ENCODE measurements around the gene C20orf144. TPM values are rescaled to one million over a fixed set of nuclear protein-coding genes. Genes with fewer than 3 reads are reported as not detected.

The C20orf144 gene
- total and polyA plus RNA-seq, 11 donors: 0.13 to 0.50 (median 0.15) TPM; not detected in 8

DNA sequence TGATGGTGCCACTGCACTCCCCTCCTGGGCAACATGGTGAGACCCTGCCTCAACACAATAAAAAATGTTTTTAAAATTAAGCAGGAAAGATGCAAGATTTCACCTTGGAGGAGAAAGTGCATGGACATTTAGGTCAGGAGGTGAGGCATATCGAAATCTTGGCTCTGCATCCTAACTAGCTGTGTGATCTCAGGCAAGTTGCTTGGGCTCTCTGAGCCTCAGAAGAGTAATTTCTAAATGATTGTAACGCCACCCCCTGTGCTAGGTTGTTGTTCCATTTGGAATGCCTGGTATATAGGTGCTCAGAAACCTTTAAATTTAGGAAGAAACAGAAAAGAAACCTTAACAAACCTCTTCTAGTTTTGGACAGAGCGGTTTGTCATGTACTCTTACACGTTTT is 35.9 kb upstream of the C20orf144 start:
- peaks cover 0 to 6% (median 0%) of the 10 kb centered on the region in 12 donors for H3K4me1 ChIP-seq
- peaks cover 0 to 93% (median 82%) of the 10 kb centered on the region in 9 donors for H3K36me3 ChIP-seq
- no peaks in the 10 kb centered on the region for H3K9me3 ChIP-seq
- no peak overlapping the region for H3K4me3 ChIP-seq
- ATAC-seq (no peak), DNase-seq (no peak)
- intact Hi-C loops (cut with DNase I): no loop called here
- TF ChIP-seq, protein P1, sequence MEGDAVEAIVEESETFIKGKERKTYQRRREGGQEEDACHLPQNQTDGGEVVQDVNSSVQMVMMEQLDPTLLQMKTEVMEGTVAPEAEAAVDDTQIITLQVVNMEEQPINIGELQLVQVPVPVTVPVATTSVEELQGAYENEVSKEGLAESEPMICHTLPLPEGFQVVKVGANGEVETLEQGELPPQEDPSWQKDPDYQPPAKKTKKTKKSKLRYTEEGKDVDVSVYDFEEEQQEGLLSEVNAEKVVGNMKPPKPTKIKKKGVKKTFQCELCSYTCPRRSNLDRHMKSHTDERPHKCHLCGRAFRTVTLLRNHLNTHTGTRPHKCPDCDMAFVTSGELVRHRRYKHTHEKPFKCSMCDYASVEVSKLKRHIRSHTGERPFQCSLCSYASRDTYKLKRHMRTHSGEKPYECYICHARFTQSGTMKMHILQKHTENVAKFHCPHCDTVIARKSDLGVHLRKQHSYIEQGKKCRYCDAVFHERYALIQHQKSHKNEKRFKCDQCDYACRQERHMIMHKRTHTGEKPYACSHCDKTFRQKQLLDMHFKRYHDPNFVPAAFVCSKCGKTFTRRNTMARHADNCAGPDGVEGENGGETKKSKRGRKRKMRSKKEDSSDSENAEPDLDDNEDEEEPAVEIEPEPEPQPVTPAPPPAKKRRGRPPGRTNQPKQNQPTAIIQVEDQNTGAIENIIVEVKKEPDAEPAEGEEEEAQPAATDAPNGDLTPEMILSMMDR (IDR thresholded peaks at IDR 0.05): no peak
- TF ChIP-seq POLR2A (IDR thresholded peaks at IDR 0.05): no peak
- no peaks in the 10 kb centered on the region for H3K27me3 ChIP-seq
- 95 to 99% (median 97%) methylated on average over 4 of the region's 4 CpGs for WGBS, 4 donors
- H3K27ac ChIP-seq: no peak overlapping the region

- H3K27ac ChIP-seq: no peak overlapping the region
- intact Hi-C loops (cut with DNase I): no loop called here
- TF ChIP-seq POLR2A (IDR thresholded peaks at IDR 0.05): no peak
- TF ChIP-seq, protein P1 (IDR thresholded peaks at IDR 0.05): no peak
- no peak for ATAC-seq
- 97 to 99% (median 98%) methylated on average over 4 of the region's 4 CpGs for WGBS, 4 donors
- H3K4me1 ChIP-seq: no peaks in the 10 kb centered on the region
- H3K36me3 ChIP-seq: peaks cover 0 to 99% (median 87%) of the 10 kb centered on the region in 9 donors
- no peak overlapping the region for H3K4me3 ChIP-seq
- no peak for DNase-seq
- H3K27me3 ChIP-seq: no peaks in the 10 kb centered on the region
- no peaks in the 10 kb centered on the region for H3K9me3 ChIP-seq
Measured at GRCh38 chr20:33627577-33628216, 34.4 kb upstream of the C20orf144 start.

DNA sequence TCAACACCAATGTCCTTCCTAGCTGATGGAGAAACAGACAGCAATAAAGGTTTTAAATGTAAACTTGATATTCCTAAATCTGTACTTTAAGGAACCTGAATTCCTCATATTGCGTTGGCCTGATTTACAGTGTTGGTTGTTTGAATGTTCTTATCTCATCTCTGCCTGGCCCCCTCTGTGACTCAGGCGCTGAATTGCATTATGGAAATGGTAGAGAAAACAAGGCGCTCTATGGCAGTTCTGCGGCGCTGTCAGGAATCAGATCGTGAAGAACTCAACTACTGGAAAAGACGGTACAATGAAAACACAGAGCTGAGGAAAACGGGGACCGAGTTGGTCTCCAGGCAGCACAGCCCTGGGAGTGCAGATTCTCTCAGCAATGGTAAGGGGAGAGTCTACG is 32.6 kb upstream of the C20orf144 start:
- DNase-seq (no peak), ATAC-seq (no peak)
- WGBS, 4 donors: 93 to 96% (median 94%) methylated on average over 10 of the region's 10 CpGs
- Histone ChIP-seq H3K4me3 (no peak overlapping the region), H3K36me3 (peaks cover 0 to 100% (median 88%) of the 10 kb centered on the region in 9 donors), H3K9me3 (no peaks in the 10 kb centered on the region), H3K4me1 (no peaks in the 10 kb centered on the region), H3K27ac (no peak overlapping the region), H3K27me3 (no peaks in the 10 kb centered on the region)
- intact Hi-C loops (cut with DNase I): no loop called here
- TF ChIP-seq, protein P1 (IDR thresholded peaks at IDR 0.05): no peak
- TF ChIP-seq POLR2A (IDR thresholded peaks at IDR 0.05): no peak

- Histone ChIP-seq H3K27ac (no peak overlapping the region), H3K27me3 (no peaks in the 10 kb centered on the region), H3K4me1 (no peaks in the 10 kb centered on the region), H3K9me3 (no peaks in the 10 kb centered on the region), H3K36me3 (peaks cover 0 to 100% (median 84%) of the 10 kb centered on the region in 9 donors), H3K4me3 (no peak overlapping the region)
- WGBS, 4 donors: 91 to 97% (median 95%) methylated on average over 5 of the region's 5 CpGs
- no peak for TF ChIP-seq POLR2A (IDR thresholded peaks at IDR 0.05)
- TF ChIP-seq, protein P1 (IDR thresholded peaks at IDR 0.05): no peak
- ATAC-seq (no peak), DNase-seq (no peak)
- intact Hi-C loops (cut with DNase I): no loop called here
Measured at GRCh38 chr20:33629979-33630378, 32.1 kb upstream of the C20orf144 start.
